IMR-90 (cell line): Measurements from ENCODE around the gene C14orf119. TPM values are rescaled to one million over a fixed set of nuclear protein-coding genes. Genes with fewer than 3 reads are reported as not detected.
A peak's percentile ranks its signal among the peaks of the same experiment; 100 is the strongest.

ENCODE experiments used
- ATAC-seq: fragments of 200-7000 bp; cut with Tn5 transposase; 2 replicates; pipeline ENCODE4 v1.9.1; 2020; ENCODE audit warnings: low read depth, mild to moderate bottlenecking, moderate library complexity
- BruUV-seq: library from RNA; stranded (reverse); fragments of 400-500 nt; replicated peaks from 2 replicates; lab custom pipeline; 2021; lab: Mats Ljungman, UMichigan
- CTCF ChIA-PET: fragments of 300-600 bp; formaldehyde crosslinking; extraction: SDS; loops from one replicate; lab custom pipeline; 2021; ENCODE audit warnings: antibody characterized with exemption; lab: Yijun Ruan, JAX
- POLR2A ChIA-PET: fragments of 300-600 bp; sonication (Branson Sonifier 250); formaldehyde crosslinking; loops from one replicate; lab custom pipeline; 2022; ENCODE audit warnings: antibody characterized with exemption; ENCODE audit not compliant: unreplicated experiment; lab: Charles Lee
- DNase-seq: peaks from one replicate; pipeline ENCODE4 v3.0.0; 2013
- H2AFZ ChIP-seq: replicated peaks from 2 replicates; pipeline ENCODE3; 2013; ENCODE audit warnings: low read length, mild to moderate bottlenecking; ENCODE audit not compliant: poor library complexity
- H2AK5ac ChIP-seq: 2 replicates; pipeline ENCODE4 v1.6.1; 2013; ENCODE audit warnings: low read depth, low read length, inconsistent platforms
- H2AK9ac ChIP-seq: replicated peaks from 2 replicates; pipeline ENCODE3; 2013; ENCODE audit warnings: mild to moderate bottlenecking, low read depth, low read length, moderate library complexity; ENCODE audit not compliant: poor library complexity
- H2BK120ac ChIP-seq: 2 replicates; pipeline ENCODE4 v1.6.1; 2013; ENCODE audit warnings: low read depth, low read length, inconsistent platforms
- H2BK15ac ChIP-seq: 3 replicates; pipeline ENCODE4 v1.6.1; 2013; ENCODE audit warnings: low read depth, low read length, inconsistent platforms
- H2BK20ac ChIP-seq: 2 replicates; pipeline ENCODE4 v1.6.1; 2013; ENCODE audit warnings: low read depth, mild to moderate bottlenecking, inconsistent platforms, low read length, moderate library complexity
- H2BK5ac ChIP-seq: 2 replicates; pipeline ENCODE4 v1.6.1; 2013; ENCODE audit warnings: mild to moderate bottlenecking, low read depth, low read length, inconsistent platforms; ENCODE audit not compliant: poor library complexity, severe bottlenecking
- H3K14ac ChIP-seq: replicated peaks from 2 replicates; pipeline ENCODE4 v1.6.1; 2013; ENCODE audit warnings: low read depth, low read length, inconsistent platforms
- H3K18ac ChIP-seq: 2 replicates; pipeline ENCODE4 v1.6.1; 2013; ENCODE audit warnings: low read depth, low read length, control low read depth
- H3K23ac ChIP-seq: 2 replicates; pipeline ENCODE4 v1.6.1; 2013; ENCODE audit warnings: low read depth, low read length, inconsistent platforms
- H3K27ac ChIP-seq: 2 replicates; pipeline ENCODE4 v1.5.1; 2013; ENCODE audit warnings: mild to moderate bottlenecking, control low read depth, low read length; ENCODE audit not compliant: insufficient read depth
- H3K27me3 ChIP-seq: 2 replicates; pipeline ENCODE4 v1.6.1; 2013; ENCODE audit warnings: low read length; ENCODE audit not compliant: control insufficient read depth, insufficient read depth
- H3K36me3 ChIP-seq: 2 replicates; pipeline ENCODE4 v1.6.1; 2013; ENCODE audit warnings: low read length, mixed read lengths; ENCODE audit not compliant: control insufficient read depth, insufficient read depth
- H3K4ac ChIP-seq: 2 replicates; pipeline ENCODE4 v1.6.1; 2013; ENCODE audit warnings: low read depth, low read length, inconsistent platforms
- H3K4me1 ChIP-seq: 2 replicates; pipeline ENCODE4 v1.6.1; 2013; ENCODE audit warnings: low read length, mixed read lengths; ENCODE audit not compliant: control insufficient read depth, insufficient read depth
- H3K4me2 ChIP-seq: 2 replicates; pipeline ENCODE4 v1.6.1; 2013; ENCODE audit warnings: low read depth, mild to moderate bottlenecking, control low read depth, low read length, moderate library complexity
- H3K4me3 ChIP-seq: 2 replicates; pipeline ENCODE4 v1.5.1; 2013; ENCODE audit warnings: low read depth, mild to moderate bottlenecking, control low read depth, low read length, moderate library complexity; ENCODE audit not compliant: insufficient read depth
- H3K56ac ChIP-seq: 2 replicates; pipeline ENCODE4 v1.6.1; 2013; ENCODE audit warnings: low read length, inconsistent platforms; ENCODE audit not compliant: insufficient read depth; ENCODE audit errors: extremely low read depth
- H3K79me1 ChIP-seq, 2 experiments: 2 replicates each; pipeline ENCODE4 v1.6.1; 2013; ENCODE audit warnings: low read length in 2 of 2, inconsistent platforms in 1 of 2, low read depth in 1 of 2
- H3K9ac ChIP-seq: 2 replicates; pipeline ENCODE4 v1.6.1; 2013; ENCODE audit warnings: low read depth, low read length, control low read depth
- H3K9me1 ChIP-seq: 2 replicates; pipeline ENCODE4 v1.6.1; 2013; ENCODE audit warnings: low read length, inconsistent platforms; ENCODE audit not compliant: insufficient read depth
- H3K9me3 ChIP-seq: 2 replicates; pipeline ENCODE4 v1.6.1; 2013; ENCODE audit warnings: low read length; ENCODE audit not compliant: control insufficient read depth, insufficient read depth
- H4K20me1 ChIP-seq: 2 replicates; pipeline ENCODE4 v1.6.1; 2013; ENCODE audit warnings: low read length, inconsistent platforms; ENCODE audit not compliant: insufficient read depth
- H4K5ac ChIP-seq: 2 replicates; pipeline ENCODE4 v1.6.1; 2013; ENCODE audit warnings: mild to moderate bottlenecking, low read depth, low read length, control low read depth
- H4K8ac ChIP-seq, 2 experiments: 2 replicates each; pipeline ENCODE4 v1.6.1; 2013; ENCODE audit warnings: low read depth in 2 of 2, low read length in 2 of 2, control low read depth in 1 of 2, inconsistent platforms in 1 of 2
- H4K91ac ChIP-seq: 2 replicates; pipeline ENCODE4 v1.6.1; 2013; ENCODE audit warnings: low read depth, low read length, inconsistent platforms; ENCODE audit not compliant: insufficient read depth
- FOS ChIP-seq: fragments of 150-350 bp; IDR thresholded peaks from 2 replicates; pipeline ENCODE4 v1.6.1; 2016; ENCODE audit warnings: low read depth, low read length
- MAFK ChIP-seq: IDR thresholded peaks from 2 replicates; pipeline ENCODE4 v1.6.1; 2012; ENCODE audit warnings: low read depth, low read length, improper control_type of control experiment
- NFE2L2 ChIP-seq: fragments of 150-350 bp; IDR thresholded peaks from 2 replicates; pipeline ENCODE4 v1.6.1; 2016; ENCODE audit warnings: low read depth, mild to moderate bottlenecking, low read length
- RAD21 ChIP-seq: IDR thresholded peaks from 2 replicates; pipeline ENCODE4 v1.6.1; 2012; ENCODE audit warnings: low read length, improper control_type of control experiment
- RFX5 ChIP-seq: IDR thresholded peaks from 2 replicates; pipeline ENCODE4 v1.8.0; 2012; ENCODE audit warnings: low read depth, mild to moderate bottlenecking, low read length, moderate library complexity
- SMC3 ChIP-seq: fragments of 150-350 bp; IDR thresholded peaks from 2 replicates; pipeline ENCODE4 v1.6.1; 2016; ENCODE audit warnings: low read depth, mild to moderate bottlenecking, antibody characterized with exemption, low read length, moderate library complexity
- WGBS, 2 experiments: methylation state at CpG; one replicate each; pipeline versions ENCODE4 v1.1.5 to v1.1.7; 2013; ENCODE audit warnings: missing lambda C conversion rate in 2 of 2; ENCODE audit not compliant: insufficient read length in 1 of 2; ENCODE audit errors: extremely low coverage in 2 of 2; 5-methylcytosine and 5-hydroxymethylcytosine counted together
- dilution Hi-C: fragments of 300-500 bp; cut with HindIII; formaldehyde crosslinking; loops from one replicate; pipeline ENCODE4 v1.14.3; 2018; ENCODE audit warnings: low sequenced_read_pairs; ENCODE audit not compliant: unreplicated experiment
- in situ Hi-C: fragments of 300-500 bp; cut with MboI; formaldehyde crosslinking; loops from 3 replicates; pipeline ENCODE4 v1.14.3; 2019; ENCODE audit warnings: low sequenced_read_pairs, inconsistent platforms, mixed read lengths
- intact Hi-C: fragments of 100-400 bp; cut with micrococcal nuclease; formaldehyde crosslinking; loops from 2 replicates; pipeline ENCODE4 v1.10.0; 2022
- polyA plus RNA-seq, 3 experiments: library from polyadenylated mRNA; depleted of rRNA; stranded (reverse); fragments of >200 nt; gene quantifications; 2 replicates each; pipeline ENCODE4 v1.2.3, GENCODE V29; 2012; ENCODE audit warnings: low replicate concordance in 1 of 3
- total RNA-seq: library from RNA; depleted of rRNA; stranded (reverse); fragments of >200 nt; gene quantifications from 2 replicates; pipeline ENCODE4 v1.2.3, GENCODE V29; 2012
- TF ChIP-seq, protein P1 (sequence below): conservative IDR thresholded peaks from 2 replicates; pipeline ENCODE4 v1.5.1; 2012; ENCODE audit warnings: mild to moderate bottlenecking, low read depth, low read length, improper control_type of control experiment
- TF ChIP-seq, protein P2 (sequence below): fragments of 150-350 bp; IDR thresholded peaks from 2 replicates; pipeline ENCODE4 v1.6.1; 2016; ENCODE audit warnings: low read depth, mild to moderate bottlenecking, low read length, moderate library complexity, borderline replicate concordance

The C14orf119 gene
- total and polyA plus RNA-seq, 2 of the 4 experiments (the other 2 are of a cell fraction), result 74.0 to 83.7 TPM

DNA sequence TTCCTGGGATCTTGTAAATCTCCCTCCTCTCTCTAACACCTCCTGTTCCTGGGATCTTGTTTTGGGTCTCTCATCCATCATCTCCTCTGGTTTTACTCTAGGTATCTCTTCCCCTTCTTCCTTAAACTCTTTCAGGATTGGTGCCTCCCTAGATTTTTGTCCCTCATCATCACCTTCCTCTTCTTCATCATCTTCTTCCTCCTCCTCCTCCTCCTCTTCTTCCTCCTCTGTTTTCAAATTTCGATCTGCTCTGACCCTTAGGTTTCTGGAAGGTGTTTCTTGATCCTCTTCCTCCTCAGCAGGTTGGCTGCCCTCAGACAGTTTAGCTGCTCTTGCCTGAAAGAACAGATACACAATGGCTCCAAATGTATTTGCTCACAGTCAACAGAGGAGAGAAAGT lies 14.8 kb upstream of the C14orf119 start:
- ChIA-PET CTCF (interaction anchor here (1.5 kb wide), 1 partner anchor 12 kb away, joined by 8 read pairs; no protein-coding TSS in a partner anchor), POLR2A (interaction anchor here (1.0 to 1.7 kb wide), 3 partner anchors 8 to 15 kb away, joined by 3 to 6 read pairs (median 5); partner anchors contain the start of genes ACIN1 and C14orf119)
- 0 out of 3 replicates have a peak overlapping the region, but pooled peaks have one; percentile 46 for H2BK15ac ChIP-seq
- no peaks in the 10 kb centered on the region for H3K27me3 ChIP-seq
- peak overlapping the region; percentile 89; the same call in 1 of the 2 replicates for H4K91ac ChIP-seq
- peaks cover 51% of the 10 kb centered on the region for H3K36me3 ChIP-seq
- WGBS, 2 experiments, result no CpG with 5 or more reads among the region's 1 CpG
- no TSS peak for BruUV-seq
- no peak overlapping the region for H2AFZ ChIP-seq
- H3K56ac ChIP-seq, result peak overlapping the region; percentile 10; the same call in 1 of the 2 replicates
- peak overlapping the region; percentile 90 for H2BK5ac ChIP-seq
- peak overlapping the region; percentile 36; the same call in 1 of the 2 replicates for H3K9ac ChIP-seq
- DNase-seq (no peak), ATAC-seq (no peak)
- no peak overlapping the region for H3K18ac ChIP-seq
- dilution Hi-C loops, result no loop called here
- H3K9me1 ChIP-seq, result peaks cover 6% of the 10 kb centered on the region
- H4K20me1 ChIP-seq, result no peaks in the 10 kb centered on the region
- H3K79me1 ChIP-seq, result peaks cover 21 to 42% of the 10 kb centered on the region in 2 experiments
- peak overlapping the region; percentile 94 for H3K14ac ChIP-seq
- in situ Hi-C loops, result loop anchor here (25.0 kb wide), 1 partner anchor 1057 kb away; the partner anchor contains the start of genes EMC9, FITM1, PSME1 and PSME2
- H2AK5ac ChIP-seq, result peak overlapping the region; percentile 90
- no peaks in the 10 kb centered on the region for H3K9me3 ChIP-seq
- intact Hi-C loops, result no loop called here
- peak overlapping the region; percentile 81 for H3K23ac ChIP-seq
- H3K4ac ChIP-seq, result peak overlapping the region; percentile 96
- H4K8ac ChIP-seq, result peak overlapping the region; percentile 23 to 79; a peak in 1 of 4 replicates
- no peak overlapping the region for H4K5ac ChIP-seq
- H3K4me3 ChIP-seq, result no peak overlapping the region
- H2BK20ac ChIP-seq, result 0 out of 2 replicates have a peak overlapping the region, but pooled peaks have one; percentile 52
- TF ChIP-seq SMC3 (no peak), FOS (no peak), RAD21 (no peak), RFX5 (no peak), MAFK (no peak), NFE2L2 (no peak)
- TF ChIP-seq, protein P1, sequence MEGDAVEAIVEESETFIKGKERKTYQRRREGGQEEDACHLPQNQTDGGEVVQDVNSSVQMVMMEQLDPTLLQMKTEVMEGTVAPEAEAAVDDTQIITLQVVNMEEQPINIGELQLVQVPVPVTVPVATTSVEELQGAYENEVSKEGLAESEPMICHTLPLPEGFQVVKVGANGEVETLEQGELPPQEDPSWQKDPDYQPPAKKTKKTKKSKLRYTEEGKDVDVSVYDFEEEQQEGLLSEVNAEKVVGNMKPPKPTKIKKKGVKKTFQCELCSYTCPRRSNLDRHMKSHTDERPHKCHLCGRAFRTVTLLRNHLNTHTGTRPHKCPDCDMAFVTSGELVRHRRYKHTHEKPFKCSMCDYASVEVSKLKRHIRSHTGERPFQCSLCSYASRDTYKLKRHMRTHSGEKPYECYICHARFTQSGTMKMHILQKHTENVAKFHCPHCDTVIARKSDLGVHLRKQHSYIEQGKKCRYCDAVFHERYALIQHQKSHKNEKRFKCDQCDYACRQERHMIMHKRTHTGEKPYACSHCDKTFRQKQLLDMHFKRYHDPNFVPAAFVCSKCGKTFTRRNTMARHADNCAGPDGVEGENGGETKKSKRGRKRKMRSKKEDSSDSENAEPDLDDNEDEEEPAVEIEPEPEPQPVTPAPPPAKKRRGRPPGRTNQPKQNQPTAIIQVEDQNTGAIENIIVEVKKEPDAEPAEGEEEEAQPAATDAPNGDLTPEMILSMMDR, result no peak
- TF ChIP-seq, protein P2, sequence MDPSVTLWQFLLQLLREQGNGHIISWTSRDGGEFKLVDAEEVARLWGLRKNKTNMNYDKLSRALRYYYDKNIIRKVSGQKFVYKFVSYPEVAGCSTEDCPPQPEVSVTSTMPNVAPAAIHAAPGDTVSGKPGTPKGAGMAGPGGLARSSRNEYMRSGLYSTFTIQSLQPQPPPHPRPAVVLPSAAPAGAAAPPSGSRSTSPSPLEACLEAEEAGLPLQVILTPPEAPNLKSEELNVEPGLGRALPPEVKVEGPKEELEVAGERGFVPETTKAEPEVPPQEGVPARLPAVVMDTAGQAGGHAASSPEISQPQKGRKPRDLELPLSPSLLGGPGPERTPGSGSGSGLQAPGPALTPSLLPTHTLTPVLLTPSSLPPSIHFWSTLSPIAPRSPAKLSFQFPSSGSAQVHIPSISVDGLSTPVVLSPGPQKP, result no peak
- peak overlapping the region; percentile 93; the same call in 1 of the 2 replicates for H3K27ac ChIP-seq
- peak overlapping the region; percentile 84 for H2AK9ac ChIP-seq
- peaks cover 14% of the 10 kb centered on the region for H3K4me1 ChIP-seq
- no peak overlapping the region for H3K4me2 ChIP-seq
- peak overlapping the region; percentile 91 for H2BK120ac ChIP-seq
